Fibroblast of skin of right biceps (primary cell): ENCODE data around the gene PIK3R1.

Experiments
- DNase-seq: peaks from one replicate; pipeline ENCODE4 v3.0.0-alpha.2; 2013

PIK3R1 gene

GRCh38 chr5:68299575-68299974 lies 84.0 kb downstream of the PIK3R1 start:
- DNase-seq: no peak

- no peak for DNase-seq
Observed at GRCh38 chr5:68303038-68303738, 87.6 kb downstream of the PIK3R1 start.

DNA sequence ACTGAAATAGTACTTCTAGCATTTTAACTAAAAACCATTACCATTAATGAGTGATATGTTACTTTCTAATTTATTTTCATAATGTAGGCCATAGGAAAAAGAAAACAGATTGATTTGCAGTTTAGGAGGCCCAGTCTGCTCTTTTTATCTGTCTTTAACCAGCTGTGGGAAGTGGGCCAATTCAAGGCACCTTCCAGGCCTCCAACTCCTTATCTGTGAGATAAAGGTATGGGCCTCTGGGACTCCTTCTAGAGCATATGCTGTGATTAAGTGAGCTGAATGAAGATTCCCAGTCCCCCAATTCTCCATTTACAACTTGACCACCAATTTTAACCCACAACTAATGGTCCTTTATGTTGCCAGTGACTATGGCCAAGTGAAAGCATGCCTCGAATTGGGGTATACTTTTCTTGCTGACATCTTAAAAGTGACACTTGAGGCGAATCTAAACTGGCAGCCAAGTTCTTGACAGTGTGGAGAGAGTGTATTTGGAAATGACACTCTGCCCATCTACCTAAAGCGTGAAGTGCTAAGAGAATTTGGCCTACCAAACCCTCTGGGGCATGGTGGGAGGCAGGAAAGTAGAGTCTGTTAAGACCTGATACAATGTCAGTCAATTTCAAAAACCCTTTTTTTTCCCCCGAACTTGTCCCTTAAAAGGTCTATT lies 88.3 kb downstream of the PIK3R1 start:
- DNase-seq: no peak

DNA sequence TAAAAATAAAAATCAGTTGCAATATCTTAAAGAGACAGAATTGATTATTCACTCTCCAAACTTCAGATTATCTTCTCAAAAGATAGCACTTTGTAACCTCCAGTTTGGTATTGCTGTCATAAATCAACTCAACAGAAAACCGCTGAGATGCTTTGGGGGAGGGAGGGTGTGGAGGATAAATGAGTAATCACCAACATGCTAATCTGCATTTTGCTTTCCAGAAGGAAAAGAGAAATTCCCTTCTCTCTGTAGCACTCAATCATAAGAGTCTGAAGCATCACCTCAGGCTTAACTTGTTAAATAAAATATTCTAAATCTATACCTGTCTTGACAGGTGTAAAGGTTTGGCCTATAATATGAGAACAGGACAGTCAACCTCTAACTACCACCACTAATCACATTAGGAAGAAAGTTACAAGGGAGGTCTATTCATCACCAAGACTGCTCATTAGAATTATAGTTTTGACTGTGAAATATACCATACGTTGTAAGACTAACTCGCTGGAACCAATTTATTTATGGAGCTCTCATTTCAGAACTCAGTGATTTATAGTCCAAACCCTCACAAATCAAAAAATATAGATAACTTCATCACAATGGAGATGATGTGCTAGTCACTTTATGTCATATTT lies 89.0 kb downstream of the PIK3R1 start:
- peak; percentile 78 for DNase-seq

DNA sequence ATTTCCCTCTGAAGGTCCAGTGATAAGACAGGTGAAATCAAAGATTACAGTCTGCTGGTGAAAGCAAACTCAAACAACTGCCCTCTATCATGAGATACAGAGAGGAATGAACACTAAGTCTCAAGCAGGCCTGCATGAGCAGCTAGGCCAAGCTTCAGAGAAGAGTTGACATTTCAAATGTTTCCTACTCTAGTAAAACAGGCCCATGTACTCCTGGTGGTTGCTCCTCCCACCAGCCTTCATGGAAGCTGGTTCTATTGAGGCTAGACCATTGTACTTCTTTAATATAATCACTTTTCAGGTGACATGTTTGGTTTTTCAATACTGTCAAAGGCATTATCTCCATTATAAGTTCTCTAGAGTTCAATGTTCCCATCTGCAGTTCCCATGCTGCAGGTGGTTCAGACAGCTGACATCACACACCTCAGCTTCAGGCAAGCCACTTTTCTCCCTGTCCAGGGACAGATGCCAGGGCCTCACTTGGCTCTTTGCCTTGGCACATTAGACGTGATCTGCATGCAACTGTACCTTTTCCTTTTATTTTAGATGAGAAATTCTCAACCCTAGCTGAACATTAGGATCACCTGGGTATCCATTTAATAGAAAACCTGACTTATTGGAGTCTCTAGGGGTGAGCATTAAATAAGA lies 89.8 kb downstream of the PIK3R1 start:
- no peak for DNase-seq

DNA sequence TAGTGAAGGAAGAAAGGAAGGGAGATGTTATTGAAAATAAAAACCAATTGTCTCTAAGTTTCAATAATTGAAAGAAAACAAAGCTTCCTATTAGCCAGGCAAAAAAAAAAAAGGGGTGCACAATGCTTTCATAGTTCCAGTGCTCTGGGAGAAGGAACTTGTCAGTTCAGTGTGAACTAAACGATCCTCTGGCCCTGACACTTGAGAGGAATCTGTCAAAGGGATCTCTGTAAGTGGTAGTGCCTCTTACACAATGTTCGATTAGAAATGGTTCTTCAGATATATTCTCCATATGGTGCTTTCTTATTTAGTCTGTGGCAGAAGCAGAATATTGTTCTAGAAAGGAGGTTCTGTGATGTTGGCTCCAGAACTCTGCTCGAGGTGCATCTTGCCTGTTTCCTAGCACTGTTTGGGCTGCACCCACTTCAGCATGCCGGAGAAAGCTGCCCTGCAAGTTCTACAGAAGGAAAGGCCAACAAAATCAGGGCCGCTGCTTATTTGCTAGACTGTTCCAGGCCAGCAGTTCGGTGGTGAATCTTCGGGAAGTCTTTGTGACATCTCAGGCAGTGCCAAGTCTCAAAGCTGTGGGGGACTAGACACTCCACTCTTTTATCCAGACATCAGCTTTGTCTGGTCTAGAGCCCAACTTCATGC lies 90.9 kb downstream of the PIK3R1 start:
- DNase-seq: no peak

- no peak for DNase-seq
Observed at GRCh38 chr5:68313336-68313735, 97.8 kb downstream of the PIK3R1 start.

GRCh38 chr5:68314465-68314864 lies 98.9 kb downstream of the PIK3R1 start:
- no peak for DNase-seq

DNA sequence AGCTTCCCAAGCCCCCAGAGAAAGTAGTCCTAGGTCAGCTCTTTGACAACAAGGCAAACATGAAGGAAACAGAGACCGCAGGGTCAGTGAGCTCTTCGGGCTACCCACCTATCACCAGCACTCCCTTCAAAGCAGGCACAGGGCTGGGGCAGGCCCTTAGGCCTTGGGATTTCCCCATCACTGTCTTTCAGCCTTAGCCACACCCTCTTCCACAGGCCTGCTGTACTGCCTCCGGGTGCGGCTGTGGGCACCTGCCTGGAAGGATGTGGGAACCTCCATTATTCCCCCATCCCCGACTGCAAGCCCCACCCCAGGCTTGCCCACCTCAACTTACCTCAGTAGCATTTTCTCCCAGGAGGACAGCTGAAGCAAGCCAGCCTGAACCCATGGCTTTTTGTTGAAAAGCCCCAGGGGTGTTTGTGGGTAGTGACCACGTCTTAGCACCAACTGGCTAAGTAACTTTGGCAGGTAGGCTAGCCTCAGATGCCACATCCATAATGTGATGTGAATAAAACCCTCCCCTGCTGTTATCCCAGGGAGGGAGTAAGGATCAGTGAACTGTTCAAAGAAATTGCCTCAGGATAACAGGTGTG lies 100.2 kb downstream of the PIK3R1 start:
- no peak for DNase-seq

DNA sequence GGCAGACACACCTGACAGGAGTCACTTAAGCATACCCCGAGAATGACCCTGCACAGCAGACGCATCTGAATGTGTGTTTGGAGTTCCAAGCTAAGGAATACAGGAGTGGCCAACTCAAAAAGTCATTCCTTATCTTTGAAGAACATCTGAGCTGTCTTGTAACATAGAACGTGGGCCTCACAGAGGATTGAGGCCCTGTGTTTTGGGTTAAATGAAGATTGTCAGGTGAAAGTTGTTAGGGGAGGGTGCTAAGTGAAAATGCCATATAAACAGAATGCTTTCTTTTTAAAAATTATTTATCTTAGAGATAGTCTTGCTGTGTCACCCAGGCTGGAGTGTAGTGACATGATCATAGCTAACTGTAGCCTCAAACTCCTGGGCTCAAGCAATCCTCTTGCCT lies 100.9 kb downstream of the PIK3R1 start:
- DNase-seq: no peak

DNA sequence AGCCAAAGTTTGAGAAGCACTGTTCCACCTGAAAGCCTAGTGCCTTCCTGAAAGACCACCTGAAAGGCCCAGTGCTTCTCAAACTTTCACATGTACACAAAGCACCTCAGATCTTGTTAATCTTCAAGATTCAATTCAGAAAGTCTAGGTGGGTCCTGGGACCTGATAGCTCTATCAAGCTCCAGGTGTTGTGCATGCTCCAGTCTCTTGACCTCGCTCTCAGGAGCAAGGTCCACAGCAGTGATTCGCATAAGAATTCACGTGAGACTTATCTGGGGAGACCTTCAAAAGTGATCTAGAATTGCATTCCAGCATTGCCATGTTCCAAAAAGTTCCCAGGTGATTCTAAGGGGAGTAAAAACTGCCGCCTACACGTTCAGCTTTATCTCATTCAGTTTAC lies 102.1 kb downstream of the PIK3R1 start:
- DNase-seq: no peak

- peak; percentile 76 for DNase-seq
Observed at GRCh38 chr5:68318955-68319705, 103.6 kb downstream of the PIK3R1 start.

DNA sequence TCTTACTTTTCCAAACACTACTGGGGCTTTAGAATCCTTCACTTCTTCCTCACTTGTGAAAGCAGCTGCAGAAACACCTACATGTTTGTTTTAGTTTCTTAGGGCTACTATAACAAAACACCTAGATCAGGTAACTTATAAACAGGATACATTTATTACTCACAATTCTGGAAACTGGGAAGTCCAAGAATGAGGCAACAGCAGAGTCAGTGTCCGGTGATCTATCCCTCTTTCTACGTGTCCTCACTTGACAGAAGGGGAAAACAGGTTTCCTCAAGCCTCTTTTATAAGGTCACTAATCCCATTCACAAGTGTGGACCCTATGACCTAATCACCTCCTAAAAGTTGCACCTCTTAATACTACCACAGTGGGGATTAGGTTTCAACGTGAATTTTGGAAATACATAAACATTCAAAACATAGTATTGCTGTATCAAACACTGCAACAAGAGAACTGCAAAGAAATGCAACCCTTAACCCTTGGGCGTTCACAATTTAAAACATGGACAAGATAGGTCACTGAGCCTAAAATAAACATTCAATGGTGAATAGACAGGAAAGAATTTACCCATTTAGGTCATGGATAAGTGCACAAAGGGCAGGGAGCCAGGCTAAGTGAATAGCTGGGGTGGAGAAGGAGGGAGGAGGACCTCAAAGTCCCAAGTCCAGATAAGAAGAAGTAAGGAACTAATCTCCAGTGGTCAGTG lies 104.3 kb downstream of the PIK3R1 start:
- no peak for DNase-seq

DNA sequence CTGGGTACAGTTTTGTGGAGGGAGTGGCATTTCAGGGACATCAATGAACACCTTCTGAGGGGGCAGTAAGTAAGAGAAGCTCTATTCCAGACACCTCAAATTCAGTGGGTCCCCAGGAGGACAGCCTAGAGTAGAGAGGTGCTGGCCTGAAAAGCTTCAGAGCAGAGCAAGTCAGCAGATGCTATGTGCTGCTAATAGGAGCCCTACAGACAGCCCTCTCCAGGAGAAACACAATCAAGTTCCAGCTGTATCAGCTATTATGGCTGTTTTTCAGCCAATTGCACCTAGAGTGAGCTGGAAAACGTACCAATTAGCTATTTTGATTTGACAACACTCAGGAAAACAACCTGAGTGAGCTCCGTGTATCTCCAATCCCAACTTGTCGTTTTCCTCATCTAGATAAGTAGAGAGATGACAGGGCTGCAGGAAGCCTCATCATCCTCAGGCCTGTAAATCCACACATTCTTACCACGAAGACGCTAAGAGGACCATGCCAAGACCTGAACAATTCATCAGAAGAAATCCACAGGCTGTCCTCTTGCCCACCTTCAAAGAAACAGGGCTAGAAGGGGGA lies 104.9 kb downstream of the PIK3R1 start:
- no peak for DNase-seq

GRCh38 chr5:68325065-68325580 lies 109.6 kb downstream of the PIK3R1 start:
- DNase-seq: no peak

DNA sequence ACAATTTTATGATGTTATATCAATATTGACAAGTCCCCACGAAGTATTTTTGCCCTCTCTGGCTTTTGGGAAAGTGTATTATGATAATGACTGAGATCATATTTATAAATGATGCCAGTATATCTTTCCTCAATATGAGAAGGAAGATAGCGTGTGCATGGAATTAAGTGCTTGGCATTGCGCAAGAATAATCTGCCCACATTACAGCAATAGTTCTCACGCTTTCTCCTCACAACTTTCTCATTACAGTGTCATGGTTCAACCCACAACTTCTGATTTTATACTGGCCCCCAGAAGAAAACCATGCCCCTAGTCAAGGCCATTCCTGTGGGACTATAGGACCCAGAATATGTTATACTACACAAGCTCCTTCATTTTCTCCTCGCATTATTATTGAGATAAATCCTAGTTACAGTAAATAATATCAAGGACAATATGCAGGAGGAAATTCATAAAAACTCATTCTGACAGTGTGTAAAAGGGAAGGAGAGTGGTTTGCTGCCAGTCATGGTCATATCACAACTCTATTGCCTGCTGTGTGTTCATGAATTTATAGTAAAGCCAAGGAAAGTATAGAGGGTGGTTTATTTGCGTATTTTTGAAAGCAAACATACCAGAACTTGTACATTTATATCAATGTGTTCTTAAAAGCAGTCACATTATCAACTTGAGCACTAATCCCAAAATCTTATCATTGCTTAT lies 114.1 kb downstream of the PIK3R1 start:
- DNase-seq: no peak

GRCh38 chr5:68330574-68330973 lies 115.0 kb downstream of the PIK3R1 start:
- peak; percentile 42 for DNase-seq

DNA sequence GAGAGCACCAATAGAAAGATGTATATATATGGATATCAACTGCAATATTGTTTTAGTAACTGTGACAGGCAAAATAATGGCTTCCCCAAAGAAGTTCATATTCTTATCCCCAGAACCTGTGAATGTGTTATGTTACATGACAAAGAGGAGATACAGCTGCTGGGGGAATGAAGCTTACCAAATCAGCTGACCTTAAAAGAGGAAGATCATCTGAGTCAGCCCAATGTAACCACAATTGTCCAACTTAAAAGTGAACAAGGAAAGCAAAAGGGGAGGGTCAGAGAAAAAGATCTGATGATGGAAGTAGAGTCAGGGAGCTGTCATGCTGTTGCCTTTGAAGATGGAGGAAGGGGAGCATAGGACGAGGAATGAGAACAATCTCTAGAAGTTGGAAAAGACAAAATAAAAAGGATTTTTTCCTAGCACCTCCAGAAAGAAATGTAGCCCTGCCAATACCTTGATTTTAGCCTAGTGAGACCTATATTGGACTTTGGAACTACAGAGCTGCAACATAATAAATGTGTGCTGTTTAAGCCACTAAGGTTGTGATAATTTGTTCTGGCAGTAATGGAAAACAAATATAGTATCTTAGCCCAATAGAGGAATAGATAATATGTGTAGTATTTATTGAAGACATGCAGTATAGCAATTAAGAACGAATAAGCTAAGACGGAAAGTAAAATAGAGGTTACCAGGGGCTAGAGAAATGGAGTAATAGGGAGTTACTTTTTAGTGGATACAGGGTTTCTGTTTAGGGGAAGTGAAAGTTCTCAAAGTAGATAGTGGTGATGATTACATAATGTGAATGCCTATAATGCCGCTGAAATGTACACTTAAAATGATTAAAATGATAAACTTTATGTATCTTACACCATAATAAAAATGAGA lies 115.9 kb downstream of the PIK3R1 start:
- peak; percentile 49 for DNase-seq

DNA sequence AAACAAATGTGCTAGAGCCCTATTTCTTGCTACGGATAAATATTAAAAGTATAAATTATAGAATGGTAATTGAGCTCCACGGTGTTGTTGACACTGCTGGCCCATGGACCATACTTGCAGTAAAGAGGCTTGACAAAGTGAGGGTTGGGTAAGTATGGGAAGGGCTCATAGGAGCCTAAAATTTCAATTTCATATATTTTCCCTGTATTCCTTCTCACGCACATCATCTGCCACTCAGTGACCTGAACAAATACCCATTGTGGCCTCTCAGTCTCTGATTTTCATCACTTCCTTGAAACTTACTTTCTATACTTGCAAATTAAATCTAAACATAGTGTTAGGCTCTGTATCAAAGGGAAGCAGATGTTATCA lies 116.5 kb downstream of the PIK3R1 start:
- no peak for DNase-seq
